ENCODE measurements around the gene MED8. TPM values are rescaled to one million over a fixed set of nuclear protein-coding genes. Genes with fewer than 3 reads are reported as not detected.

The MED8 gene
- total and polyA plus RNA-seq, 2 of the 8 experiments (the other 6 are each of a cell fraction or from before 2014, with no cell fraction given): 7.0 to 20.6 TPM

- Histone ChIP-seq H3K18ac (ENCODE audit: extremely low read depth, low read length) (no peak overlapping the region), H3K27me3 (replicated peaks in 1 of 4; ENCODE audit: control insufficient read depth in 3 of 4, extremely low read depth in 1 of 4, insufficient read depth in 3 of 4, low read length in 3 of 4) (no peaks in the 10 kb centered on the region), H2BK20ac (ENCODE audit: low read length) (no peak overlapping the region), H2AFZ (ENCODE audit: low read length) (no peak overlapping the region), H3K23ac (ENCODE audit: insufficient read length) (no peak overlapping the region), H3K79me1 (ENCODE audit: low read depth, low read length) (no peaks in the 10 kb centered on the region), H3K14ac (ENCODE audit: insufficient read length) (no peak overlapping the region), H2BK12ac (ENCODE audit: low read depth, low read length) (no peak overlapping the region), H2BK120ac (replicated peaks; ENCODE audit: low read depth, low read length) (no peak overlapping the region), H3K9me3 (ENCODE audit: insufficient read depth in 2 of 2, low read depth in 1 of 2, low read length in 1 of 2) (no peaks in the 10 kb centered on the region), H3K4me1 (replicated peaks in 1 of 4; ENCODE audit: control insufficient read depth in 3 of 4, insufficient read depth in 4 of 4, low read length in 3 of 4) (no peaks in the 10 kb centered on the region), H3K4ac (replicated peaks; ENCODE audit: insufficient read length, low read depth, low read length) (no peak overlapping the region), H4K5ac (ENCODE audit: insufficient read length, low read depth, low read length) (no peak overlapping the region), H3K79me2 (ENCODE audit: control insufficient read depth in 1 of 2, insufficient read depth in 2 of 2, low read length in 2 of 2) (no peaks in the 10 kb centered on the region), H4K20me1 (replicated peaks in 1 of 2; ENCODE audit: control insufficient read depth in 1 of 2, insufficient read depth in 2 of 2, low read length in 2 of 2) (no peaks in the 10 kb centered on the region), H3K4me3 (ENCODE audit: extremely low read depth in 1 of 4, insufficient read depth in 2 of 4, low read depth in 3 of 4, low read length in 4 of 4) (no peak overlapping the region), H3K4me2 (ENCODE audit: insufficient read depth in 1 of 2, low read depth in 2 of 2, low read length in 2 of 2) (no peak overlapping the region), H3K23me2 (ENCODE audit: low read depth, low read length) (no peaks in the 10 kb centered on the region), H3K27ac (ENCODE audit: low read depth, low read length) (no peak overlapping the region), H3K9ac (replicated peaks in 1 of 4; ENCODE audit: extremely low read depth in 1 of 4, low read depth in 3 of 4, low read length in 3 of 4) (no peak overlapping the region), H2BK15ac (ENCODE audit: low read length) (no peak overlapping the region), H4K91ac (replicated peaks; ENCODE audit: insufficient read length, low read length) (no peak overlapping the region), H2BK5ac (ENCODE audit: low read depth, low read length) (no peak overlapping the region), H2AK5ac (ENCODE audit: low read depth, low read length) (no peak overlapping the region), H3K56ac (replicated peaks; ENCODE audit: insufficient read length, low read depth, low read length) (no peak overlapping the region), H3K36me3 (ENCODE audit: control insufficient read depth in 2 of 4, insufficient read depth in 4 of 4, low read length in 3 of 4) (peaks cover 0 to 19% (median 2%) of the 10 kb centered on the region in 4 experiments; a peak in 4 of 8 replicates), H4K8ac (ENCODE audit: extremely low read depth, insufficient read depth, low read length) (no peak overlapping the region)
- ChIA-PET CTCF (ENCODE audit: partially characterized antibody) (interaction anchor here (0.6 to 4.5 kb wide), 5 partner anchors 11 to 1566 kb away, joined by 3 to 21 read pairs (median 3); no protein-coding TSS in a partner anchor), POLR2A (ENCODE audit: partially characterized antibody) (no interaction called here)
- TF ChIP-seq SP2 (IDR thresholded peaks at IDR 0.05; ENCODE audit: low read length) (no peak), CTCF (IDR thresholded peaks at IDR 0.05; ENCODE audit: control extremely low read depth in 1 of 3, insufficient read depth in 1 of 3, low read depth in 1 of 3, low read length in 3 of 3) (no peak), ATF3 (IDR thresholded peaks at IDR 0.05; ENCODE audit: insufficient read depth, low read depth, low read length) (no peak), EZH2 (IDR thresholded peaks at IDR 0.05; ENCODE audit: low read depth, low read length, severe bottlenecking) (no peak), KDM4A (IDR thresholded peaks at IDR 0.05; ENCODE audit: low read depth, low read length, severe bottlenecking) (no peak), FOSL1 (IDR thresholded peaks at IDR 0.05; ENCODE audit: insufficient read depth, low read depth, low read length) (no peak), CHD1 (IDR thresholded peaks at IDR 0.05; ENCODE audit: low read depth, low read length) (no peak), GABPA (IDR thresholded peaks at IDR 0.05; ENCODE audit: borderline replicate concordance, insufficient read depth, low read length) (no peak), NRF1 (IDR thresholded peaks at IDR 0.05; ENCODE audit: low read depth, low read length) (no peak)
- DNase-seq (ENCODE audit: low read depth in 1 of 2, low spot score in 2 of 2): no peak
- WGBS, 2 experiments (ENCODE audit: extremely low coverage in 1 of 2, insufficient coverage in 1 of 2, insufficient read length in 1 of 2, insufficient replicate concordance in 2 of 2, low coverage in 1 of 2, low lambda C conversion rate in 2 of 2, missing lambda C conversion rate in 1 of 2): 85% methylated on average over 6 of the region's 6 CpGs; no CpG with 5 or more reads in 1 of the 2 experiments
- no peak for FAIRE-seq
Measured at GRCh38 chr1:43402089-43402865, 12.7 kb upstream of the MED8 start.

Measured in H1 (cell line).